GM10266 (cell line): ENCODE data around the gene FXYD4.

ENCODE experiments used
- DNase-seq: peaks from one replicate; pipeline ENCODE4 v3.0.0; 2012; ENCODE audit errors: extremely low spot score
- TF ChIP-seq, protein P1 (sequence below): IDR thresholded peaks from 2 replicates; pipeline ENCODE4 v1.5.1; 2012; ENCODE audit warnings: mild to moderate bottlenecking, low read depth; ENCODE audit not compliant: control insufficient read depth, insufficient read depth; ENCODE audit errors: missing control alignments

The FXYD4 gene

DNA sequence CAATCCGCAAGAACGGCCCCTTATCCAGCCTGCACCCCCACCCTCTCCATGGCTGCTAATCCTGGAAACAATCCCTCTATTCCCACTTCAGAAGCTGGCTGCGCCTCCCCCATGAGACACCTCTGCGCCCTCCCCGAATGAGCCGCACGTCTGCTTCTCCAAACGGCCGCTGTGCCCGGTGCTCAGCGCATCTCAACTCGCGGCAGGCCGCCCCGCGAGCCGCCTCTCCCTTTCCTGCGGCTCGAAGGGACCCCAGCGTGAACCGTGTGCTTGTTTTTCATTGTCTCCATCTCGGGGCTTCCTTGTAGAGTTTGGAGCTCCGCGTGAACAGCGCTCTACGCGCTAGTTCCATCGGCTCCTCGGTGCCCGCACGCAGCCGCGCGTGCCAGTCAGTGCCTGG, 20.8 kb upstream of the FXYD4 start:
- TF ChIP-seq, protein P1, sequence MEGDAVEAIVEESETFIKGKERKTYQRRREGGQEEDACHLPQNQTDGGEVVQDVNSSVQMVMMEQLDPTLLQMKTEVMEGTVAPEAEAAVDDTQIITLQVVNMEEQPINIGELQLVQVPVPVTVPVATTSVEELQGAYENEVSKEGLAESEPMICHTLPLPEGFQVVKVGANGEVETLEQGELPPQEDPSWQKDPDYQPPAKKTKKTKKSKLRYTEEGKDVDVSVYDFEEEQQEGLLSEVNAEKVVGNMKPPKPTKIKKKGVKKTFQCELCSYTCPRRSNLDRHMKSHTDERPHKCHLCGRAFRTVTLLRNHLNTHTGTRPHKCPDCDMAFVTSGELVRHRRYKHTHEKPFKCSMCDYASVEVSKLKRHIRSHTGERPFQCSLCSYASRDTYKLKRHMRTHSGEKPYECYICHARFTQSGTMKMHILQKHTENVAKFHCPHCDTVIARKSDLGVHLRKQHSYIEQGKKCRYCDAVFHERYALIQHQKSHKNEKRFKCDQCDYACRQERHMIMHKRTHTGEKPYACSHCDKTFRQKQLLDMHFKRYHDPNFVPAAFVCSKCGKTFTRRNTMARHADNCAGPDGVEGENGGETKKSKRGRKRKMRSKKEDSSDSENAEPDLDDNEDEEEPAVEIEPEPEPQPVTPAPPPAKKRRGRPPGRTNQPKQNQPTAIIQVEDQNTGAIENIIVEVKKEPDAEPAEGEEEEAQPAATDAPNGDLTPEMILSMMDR: no peak
- no peak for DNase-seq

GRCh38 chr10:43351301-43351700, 20.1 kb upstream of the FXYD4 start:
- no peak for DNase-seq
- TF ChIP-seq, protein P1: no peak

- DNase-seq: no peak
- TF ChIP-seq, protein P1: no peak
Observed at GRCh38 chr10:43352951-43353350, 18.5 kb upstream of the FXYD4 start.

GRCh38 chr10:43353495-43354329, 17.7 kb upstream of the FXYD4 start:
- no peak for DNase-seq
- TF ChIP-seq, protein P1: no peak

DNA sequence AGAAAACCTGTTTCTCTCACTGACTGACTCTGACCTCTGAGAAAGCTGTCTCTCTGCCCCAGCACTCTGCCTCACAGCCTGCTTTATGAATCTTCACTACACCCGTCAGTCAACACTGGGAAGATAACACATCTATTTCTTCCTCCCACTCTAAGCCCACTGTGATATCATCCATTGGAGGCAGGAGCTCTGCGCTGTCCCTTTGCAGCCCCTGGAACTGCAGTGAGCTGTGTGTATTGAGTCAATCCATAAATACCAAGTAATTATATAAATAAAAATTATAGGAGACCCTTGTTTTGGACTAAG, 17.2 kb upstream of the FXYD4 start:
- DNase-seq: no peak
- TF ChIP-seq, protein P1: no peak

DNA sequence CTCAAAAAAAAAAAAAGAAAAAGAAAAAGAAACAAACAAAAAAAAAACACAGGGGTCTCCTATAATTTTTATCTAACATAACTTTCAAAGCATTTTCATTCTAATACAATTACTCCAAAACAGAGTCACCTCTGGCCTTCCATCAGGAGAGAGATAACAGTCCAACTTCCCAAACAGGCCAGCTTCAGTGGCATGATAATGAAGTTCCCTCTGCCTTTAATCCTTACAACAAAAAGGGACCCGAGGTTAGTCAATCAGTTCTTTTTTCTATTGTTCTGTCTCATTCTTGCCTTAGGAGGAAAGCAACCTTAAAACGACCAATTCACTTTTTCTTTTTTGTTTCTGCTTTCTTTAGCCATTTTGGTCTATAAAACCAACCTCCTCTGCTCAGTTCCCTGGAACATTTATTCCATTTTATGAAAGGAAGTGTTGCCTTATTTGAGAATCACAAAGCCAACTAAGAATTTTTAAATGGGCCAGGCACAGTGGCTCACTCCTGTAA, 16.5 kb upstream of the FXYD4 start:
- no peak for DNase-seq
- TF ChIP-seq, protein P1: no peak

DNA sequence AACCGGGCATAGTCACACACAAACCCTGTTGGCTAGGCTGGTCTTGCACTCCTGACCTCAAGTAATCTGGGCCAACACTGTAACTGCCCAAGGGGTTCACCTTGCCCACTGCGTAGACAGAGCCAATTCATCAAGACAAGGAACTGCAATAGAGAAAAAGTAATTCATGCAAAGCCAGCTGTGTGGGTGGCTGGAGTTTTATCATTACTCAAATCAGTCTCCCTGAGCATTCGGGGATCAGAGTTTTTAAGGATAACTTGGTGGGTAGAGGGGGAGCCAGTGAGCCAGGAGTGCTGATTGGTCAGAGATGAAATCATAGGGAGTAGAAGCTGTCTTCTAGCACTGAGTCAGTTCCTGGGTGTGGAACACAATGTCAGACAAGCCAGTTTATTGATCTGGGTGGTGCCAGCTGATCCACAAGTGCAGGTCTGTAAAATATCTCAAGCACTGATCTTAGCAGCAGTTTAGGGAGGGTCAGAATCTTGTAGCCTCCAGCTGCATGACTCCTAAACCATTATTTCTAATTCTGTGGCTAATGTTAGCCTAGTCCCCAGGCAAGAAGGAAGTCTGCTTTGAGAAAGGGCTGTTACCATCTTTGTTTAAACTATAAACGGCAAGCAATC, 15.6 kb upstream of the FXYD4 start:
- TF ChIP-seq, protein P1: no peak
- DNase-seq: no peak
